ENCODE measurements around the gene EPB41L4B. TPM values are rescaled to one million over a fixed set of nuclear protein-coding genes. Genes with fewer than 3 reads are reported as not detected.

EPB41L4B gene
- total RNA-seq, 3 donors from 2014 or later = 11.5 to 47.2 (median 16.0) TPM

GRCh38 chr9:109251776-109252106 is 69.1 kb downstream of the EPB41L4B start:
- Histone ChIP-seq H3K4me1 (no peaks in the 10 kb centered on the region), H3K9me3 (no peaks in the 10 kb centered on the region), H3K27ac (peak overlapping the region; percentile 72 to 83), H3K4me3 (no peak overlapping the region), H3K36me3 (no peaks in the 10 kb centered on the region), H3K27me3 (no peaks in the 10 kb centered on the region)
- no peak for DNase-seq (ENCODE audit: low spot score in 2 of 2)
- TF ChIP-seq POLR2A (IDR thresholded peaks at IDR 0.05) = no peak
- no peak for TF ChIP-seq POLR2AphosphoS5 (IDR thresholded peaks at IDR 0.05)
- TF ChIP-seq, protein P1, sequence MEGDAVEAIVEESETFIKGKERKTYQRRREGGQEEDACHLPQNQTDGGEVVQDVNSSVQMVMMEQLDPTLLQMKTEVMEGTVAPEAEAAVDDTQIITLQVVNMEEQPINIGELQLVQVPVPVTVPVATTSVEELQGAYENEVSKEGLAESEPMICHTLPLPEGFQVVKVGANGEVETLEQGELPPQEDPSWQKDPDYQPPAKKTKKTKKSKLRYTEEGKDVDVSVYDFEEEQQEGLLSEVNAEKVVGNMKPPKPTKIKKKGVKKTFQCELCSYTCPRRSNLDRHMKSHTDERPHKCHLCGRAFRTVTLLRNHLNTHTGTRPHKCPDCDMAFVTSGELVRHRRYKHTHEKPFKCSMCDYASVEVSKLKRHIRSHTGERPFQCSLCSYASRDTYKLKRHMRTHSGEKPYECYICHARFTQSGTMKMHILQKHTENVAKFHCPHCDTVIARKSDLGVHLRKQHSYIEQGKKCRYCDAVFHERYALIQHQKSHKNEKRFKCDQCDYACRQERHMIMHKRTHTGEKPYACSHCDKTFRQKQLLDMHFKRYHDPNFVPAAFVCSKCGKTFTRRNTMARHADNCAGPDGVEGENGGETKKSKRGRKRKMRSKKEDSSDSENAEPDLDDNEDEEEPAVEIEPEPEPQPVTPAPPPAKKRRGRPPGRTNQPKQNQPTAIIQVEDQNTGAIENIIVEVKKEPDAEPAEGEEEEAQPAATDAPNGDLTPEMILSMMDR (IDR thresholded peaks at IDR 0.05) = no peak
- intact Hi-C loops (cut with DNase I; ENCODE audit: low total_unique reads) = no loop called here

GRCh38 chr9:109251080-109251775 is 69.6 kb downstream of the EPB41L4B start:
- no peak for DNase-seq (ENCODE audit: low spot score in 2 of 2)
- Histone ChIP-seq H3K4me1 (no peaks in the 10 kb centered on the region), H3K36me3 (no peaks in the 10 kb centered on the region), H3K27ac (peak overlapping the region; percentile 72 to 83), H3K27me3 (no peaks in the 10 kb centered on the region), H3K9me3 (no peaks in the 10 kb centered on the region), H3K4me3 (no peak overlapping the region)
- TF ChIP-seq, protein P1 (IDR thresholded peaks at IDR 0.05) = no peak
- TF ChIP-seq POLR2A (IDR thresholded peaks at IDR 0.05) (no peak), POLR2AphosphoS5 (IDR thresholded peaks at IDR 0.05) (no peak)
- intact Hi-C loops (cut with DNase I; ENCODE audit: low total_unique reads) = no loop called here

- peak overlapping the region; percentile 41 to 72 for H3K27ac ChIP-seq
Observed at GRCh38 chr9:109250771-109251079, 70.1 kb downstream of the EPB41L4B start.

GRCh38 chr9:109250311-109250741 is 70.5 kb downstream of the EPB41L4B start:
- TF ChIP-seq, protein P1 (IDR thresholded peaks at IDR 0.05) = no peak
- TF ChIP-seq POLR2AphosphoS5 (IDR thresholded peaks at IDR 0.05) (no peak), POLR2A (IDR thresholded peaks at IDR 0.05) (no peak)
- DNase-seq (ENCODE audit: low spot score in 2 of 2) = no peak
- Histone ChIP-seq H3K27me3 (no peaks in the 10 kb centered on the region), H3K36me3 (no peaks in the 10 kb centered on the region), H3K4me1 (no peaks in the 10 kb centered on the region), H3K4me3 (no peak overlapping the region), H3K9me3 (no peaks in the 10 kb centered on the region), H3K27ac (peak overlapping the region; percentile 41 to 72)
- intact Hi-C loops (cut with DNase I; ENCODE audit: low total_unique reads) = no loop called here

More at GRCh38 chr9:109250771-109251079, 70.1 kb downstream of the EPB41L4B start:
- no peaks in the 10 kb centered on the region for H3K27me3 ChIP-seq
- no peak for TF ChIP-seq POLR2AphosphoS5 (IDR thresholded peaks at IDR 0.05)
- TF ChIP-seq, protein P1 (IDR thresholded peaks at IDR 0.05) = no peak
- no peak for TF ChIP-seq POLR2A (IDR thresholded peaks at IDR 0.05)
- H3K4me3 ChIP-seq = no peak overlapping the region
- no peaks in the 10 kb centered on the region for H3K9me3 ChIP-seq
- intact Hi-C loops (cut with DNase I; ENCODE audit: low total_unique reads) = no loop called here
- H3K4me1 ChIP-seq = no peaks in the 10 kb centered on the region
- DNase-seq (ENCODE audit: low spot score in 2 of 2) = no peak
- no peaks in the 10 kb centered on the region for H3K36me3 ChIP-seq

- TF ChIP-seq, protein P1 (IDR thresholded peaks at IDR 0.05) = no peak
- TF ChIP-seq POLR2AphosphoS5 (IDR thresholded peaks at IDR 0.05) (no peak), POLR2A (IDR thresholded peaks at IDR 0.05) (no peak)
- intact Hi-C loops (cut with DNase I; ENCODE audit: low total_unique reads) = no loop called here
- H3K4me1 ChIP-seq = no peaks in the 10 kb centered on the region
- DNase-seq (ENCODE audit: low spot score in 2 of 2) = no peak
- H3K36me3 ChIP-seq = no peaks in the 10 kb centered on the region
- H3K27me3 ChIP-seq = no peaks in the 10 kb centered on the region
- no peak overlapping the region for H3K4me3 ChIP-seq
- H3K27ac ChIP-seq = no peak overlapping the region
- no peaks in the 10 kb centered on the region for H3K9me3 ChIP-seq
Observed at GRCh38 chr9:109249615-109250014, 71.2 kb downstream of the EPB41L4B start.

Measured in breast epithelium (tissue), 4 donors.